ENCODE measurements around the gene COL7A1. TPM values are rescaled to one million over a fixed set of nuclear protein-coding genes. Genes with fewer than 3 reads are reported as not detected.

COL7A1 gene
- polyA plus RNA-seq (ENCODE audit: insufficient read length) = 21.6 TPM
- long read RNA-seq, donor 1, partial matches to known transcripts = 5 of 7 reads
- long read RNA-seq, donor 1, other reads (novel, unspliced or antisense) = 0 of 7 reads
- long read RNA-seq, donor 2 = 0 reads
- long read RNA-seq, donor 3 = 0 reads
- long read RNA-seq, donor 4 = 0 reads
- long read RNA-seq, donor 5, partial matches to known transcripts = 5 of 7 reads
- long read RNA-seq, donor 5, other reads (novel, unspliced or antisense) = 0 of 7 reads
- long read RNA-seq, donor 6 = 0 reads
- long read RNA-seq, donor 7 = 0 reads
- long read RNA-seq, donor 8 = 0 reads

DNA sequence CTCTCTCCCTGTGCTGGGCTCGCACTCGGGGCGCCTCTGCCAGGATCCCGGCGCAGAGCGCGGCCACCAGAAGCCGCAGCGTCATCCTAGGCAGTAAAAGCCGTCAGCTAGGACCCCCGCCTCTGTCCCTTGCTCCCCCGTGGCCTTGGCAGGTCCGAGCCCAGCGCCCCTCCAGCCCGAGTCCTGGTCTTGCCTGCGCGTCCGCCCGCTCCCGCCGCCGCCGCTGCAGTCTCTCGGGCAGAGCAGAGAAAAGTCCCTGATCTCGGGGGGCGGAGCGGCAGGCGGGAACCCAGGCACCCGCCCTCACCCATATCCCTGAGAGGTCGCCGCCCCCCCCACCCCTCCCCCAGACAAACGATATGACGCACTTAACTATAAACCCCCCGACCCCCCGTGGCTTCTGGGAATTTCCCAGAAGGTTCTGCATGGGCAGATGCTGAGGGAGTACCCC is at the start of gene COL7A1:
COL7A1 (minus strand) TSS at position 255 of the 451 bp plus-strand sequence; CDS start at position 85, 170 bp downstream.
- DNase-seq = no peak

DNA sequence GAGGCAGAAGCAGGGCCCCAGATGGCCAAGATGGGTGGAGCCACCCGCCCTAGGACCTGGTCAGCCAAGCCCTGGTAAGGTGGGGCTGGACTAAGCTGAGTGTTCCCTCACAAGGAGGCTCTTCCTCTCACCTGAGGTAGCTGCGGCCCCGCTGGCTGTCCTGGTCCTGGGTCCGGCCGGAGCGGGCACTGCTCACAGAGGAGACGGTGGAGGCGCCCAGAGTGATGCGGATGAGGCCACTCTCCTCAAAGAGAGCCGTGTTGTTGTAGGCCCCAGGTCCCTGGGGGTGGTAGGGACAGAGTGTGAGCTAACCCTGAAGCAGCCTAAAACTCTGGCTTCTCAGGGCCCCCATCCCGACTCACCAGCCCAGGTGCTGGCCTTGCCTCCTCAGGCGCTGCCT is 47.5 kb upstream of the COL7A1 start:
- no peak for DNase-seq

GRCh38 chr3:48641396-48641795 is 46.3 kb upstream of the COL7A1 start:
- DNase-seq = no peak

GRCh38 chr3:48639944-48640606 is 44.9 kb upstream of the COL7A1 start:
- no peak for DNase-seq

- no peak for DNase-seq
These were observed 42.2 kb upstream of the COL7A1 start for GRCh38 chr3:48637305-48637704.

DNA sequence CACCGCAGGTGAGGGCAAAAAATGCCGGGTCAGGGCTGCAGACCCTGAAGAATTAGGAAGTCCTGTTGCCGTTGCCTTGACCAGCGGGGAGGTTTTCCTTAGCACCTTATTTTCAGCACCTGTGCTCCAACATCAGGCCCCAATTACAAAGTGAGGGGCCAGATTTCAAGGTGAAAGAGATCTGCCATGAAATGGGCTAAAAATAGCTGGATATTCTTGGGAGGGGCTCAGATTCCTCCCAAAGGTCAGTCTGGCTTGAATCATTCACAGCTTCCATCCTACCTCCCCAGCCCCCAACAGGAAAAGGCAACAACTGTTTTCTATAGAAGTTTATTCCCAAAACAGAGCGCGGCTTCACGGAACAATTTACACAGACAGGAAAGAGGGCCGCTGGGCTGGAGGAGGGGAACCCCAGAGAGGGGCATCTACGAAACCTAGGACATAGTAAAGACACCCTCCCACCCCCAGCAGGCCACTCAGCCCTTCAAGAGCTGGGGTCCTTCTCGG is 41.1 kb upstream of the COL7A1 start:
- no peak for DNase-seq

DNA sequence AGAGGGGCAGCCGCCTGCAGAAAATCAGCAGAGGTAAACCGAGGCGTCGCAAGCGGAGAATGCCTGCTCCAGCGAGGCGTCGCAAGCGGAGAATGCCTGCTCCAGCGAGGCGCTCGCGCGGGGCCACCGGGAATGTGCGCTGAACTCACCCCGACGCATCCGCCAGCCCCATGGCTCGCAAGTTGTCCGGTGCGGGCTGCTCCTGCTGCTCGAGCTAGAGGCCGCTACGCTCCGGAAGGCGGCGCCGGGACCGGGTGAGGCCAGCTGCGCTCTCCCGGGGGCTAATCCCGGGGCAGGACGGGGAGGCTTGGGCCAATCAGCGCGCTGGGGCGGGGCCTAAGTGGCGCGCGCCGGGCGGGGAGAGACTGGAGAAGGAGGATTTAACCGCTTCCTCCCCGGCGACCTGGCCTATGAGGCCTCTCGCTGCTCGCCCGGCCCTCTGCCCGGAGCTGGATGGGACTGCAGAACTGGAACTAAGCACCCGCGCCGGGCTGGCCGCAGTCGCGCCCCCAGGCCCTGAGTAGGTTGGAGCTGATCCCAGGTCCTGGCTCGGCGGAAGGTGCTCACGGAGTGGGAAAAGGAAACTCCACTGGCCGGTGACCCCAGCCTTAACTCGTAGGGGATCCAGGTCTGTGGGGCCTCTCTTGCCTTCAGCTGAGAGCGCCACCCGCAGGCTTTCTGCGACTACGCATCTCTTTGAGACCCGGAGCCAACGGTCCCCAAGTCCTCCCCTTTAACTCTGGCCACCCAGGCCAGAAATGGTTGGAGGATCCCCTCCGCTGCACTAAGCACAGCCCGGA is 40.3 kb upstream of the COL7A1 start, which contains the start of gene SLC26A6:
SLC26A6 (minus strand) TSS at position 240 of the 800 bp plus-strand sequence; CDS start at position 172, 68 bp downstream.
- peak; percentile 97 for DNase-seq

GRCh38 chr3:48634661-48635221 is 39.6 kb upstream of the COL7A1 start:
- DNase-seq = no peak

GRCh38 chr3:48633743-48634142 is 38.6 kb upstream of the COL7A1 start:
- DNase-seq = no peak

DNA sequence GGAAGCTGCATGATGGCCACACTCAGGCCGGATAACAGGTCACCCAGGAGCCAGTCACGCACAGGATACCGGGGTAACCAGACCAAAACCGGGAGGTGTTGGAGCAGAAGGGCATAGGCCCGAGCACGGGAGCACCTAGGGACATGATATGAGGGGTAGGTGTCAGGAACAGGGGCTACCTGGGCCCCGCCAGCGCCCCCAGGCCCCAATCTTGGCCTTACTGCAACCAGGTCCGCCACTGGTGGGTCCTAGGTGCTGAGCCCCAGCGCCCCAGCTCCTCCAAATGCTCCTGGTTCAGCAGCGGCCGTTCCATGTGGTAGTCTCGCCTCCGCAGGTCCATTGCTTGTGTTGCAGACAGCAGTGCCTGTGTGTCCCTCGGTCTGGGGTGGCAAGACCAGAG is 38.1 kb upstream of the COL7A1 start:
- no peak for DNase-seq

GRCh38 chr3:48631516-48632448 is 36.7 kb upstream of the COL7A1 start:
- DNase-seq = no peak

GRCh38 chr3:48630833-48631232 is 35.7 kb upstream of the COL7A1 start:
- DNase-seq = no peak

DNA sequence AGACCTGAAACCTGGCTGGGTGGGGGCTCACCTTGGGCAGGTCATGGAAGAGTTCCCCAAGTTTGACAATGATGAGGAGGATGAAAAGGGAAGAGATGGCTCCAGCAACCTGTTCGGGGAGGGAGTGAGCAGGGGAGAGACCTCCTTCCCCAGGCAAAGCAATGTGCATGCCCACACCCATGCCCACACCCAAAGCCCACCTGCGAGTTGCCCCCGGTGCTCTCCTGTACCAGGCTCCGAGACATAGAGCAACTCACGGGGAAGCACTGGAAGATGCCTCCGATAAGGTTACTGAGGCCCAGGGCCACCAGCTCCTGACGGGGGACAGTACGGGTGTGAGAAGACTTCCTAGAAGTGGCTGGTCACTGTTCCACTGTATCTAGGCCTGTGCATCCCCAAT is 35.3 kb upstream of the COL7A1 start:
- DNase-seq = no peak

DNA sequence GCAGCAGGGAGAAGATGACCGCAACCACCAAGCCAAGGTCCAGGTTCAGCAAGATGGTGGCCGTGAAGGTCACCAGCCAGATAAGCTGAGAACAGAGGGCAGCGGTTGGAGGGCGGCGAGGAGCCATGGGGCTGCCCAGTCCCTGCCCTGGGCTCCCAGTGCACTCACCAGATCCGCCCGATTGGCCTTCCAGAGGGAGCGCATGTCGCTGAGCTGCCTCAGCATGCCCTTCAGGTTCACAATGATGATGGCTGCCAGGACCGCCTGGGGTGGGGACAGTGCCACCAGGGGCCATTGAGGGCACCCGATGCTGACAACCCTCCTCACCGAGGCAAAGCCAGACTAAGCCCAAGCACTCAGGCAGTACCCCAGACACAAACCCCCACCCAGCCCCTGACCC is 34.8 kb upstream of the COL7A1 start:
- no peak for DNase-seq

GRCh38 chr3:48628277-48629017 is 33.3 kb upstream of the COL7A1 start:
- no peak for DNase-seq

DNA sequence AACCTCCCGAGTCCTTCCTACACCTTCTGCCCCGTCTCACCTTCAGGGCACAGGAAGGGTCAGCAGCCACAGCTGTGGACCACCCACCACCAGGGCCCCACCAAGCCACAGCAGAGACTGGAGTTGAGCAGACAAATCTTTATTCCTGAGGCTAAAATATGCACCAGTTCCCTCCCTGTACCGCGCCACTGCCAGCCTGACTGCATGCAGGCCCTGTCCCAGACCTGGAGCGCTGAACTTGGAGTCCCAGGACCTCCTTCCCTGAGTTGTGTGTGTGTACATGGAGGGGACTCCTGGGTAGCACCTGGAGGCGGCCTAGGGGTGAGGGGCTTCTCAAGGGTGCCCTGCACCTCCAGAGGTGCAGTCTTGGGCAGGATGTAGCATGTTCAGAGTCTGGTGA is 30.5 kb upstream of the COL7A1 start:
- DNase-seq = no peak

GRCh38 chr3:48624767-48625166 is 29.6 kb upstream of the COL7A1 start:
- DNase-seq = no peak

GRCh38 chr3:48623851-48624547 is 28.9 kb upstream of the COL7A1 start:
- DNase-seq = no peak

DNA sequence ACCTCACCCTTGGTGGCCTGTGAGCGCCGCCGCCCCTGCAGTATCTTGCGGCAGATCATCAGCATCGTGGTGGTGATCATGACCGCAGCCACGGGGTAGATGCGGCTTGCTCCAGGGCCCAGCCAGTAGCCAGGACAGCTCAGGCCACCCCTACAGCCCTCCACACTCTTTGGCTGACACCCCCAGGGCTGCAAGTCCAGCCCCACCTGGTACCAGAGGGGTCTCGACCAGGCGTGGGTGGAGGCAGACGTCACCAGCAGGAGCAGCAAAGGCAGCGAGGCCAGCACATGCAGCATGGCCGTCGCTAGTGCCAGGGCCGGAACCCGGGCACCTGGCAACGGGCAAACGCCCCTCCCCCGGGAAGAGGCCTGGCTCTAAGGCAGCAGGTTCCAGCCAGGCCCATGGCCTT is 26.3 kb upstream of the COL7A1 start, which contains the start of gene TMEM89:
TMEM89 (minus strand) TSS at position 309 of the 409 bp plus-strand sequence; CDS start at position 296, 13 bp downstream.
- DNase-seq = no peak
